NCI-H1436 (cell line): ENCODE data around the gene SUGCT.
"Not testable (repeated sequence)": the region's sequence is repeated elsewhere in the genome, so short reads cannot be mapped to it uniquely, and the experiment has no call there.

Experiments used
- DNase-seq: peaks from one replicate; lab custom pipeline; 2025; lab: John Stamatoyannopoulos, UW

The SUGCT gene

GRCh38 chr7:40405991-40406390 lies 271.2 kb downstream of the SUGCT start:
- no peak for DNase-seq

GRCh38 chr7:40412323-40412722 lies 277.5 kb downstream of the SUGCT start:
- no peak for DNase-seq

GRCh38 chr7:40414704-40415103 lies 279.9 kb downstream of the SUGCT start:
- DNase-seq = not testable (repeated sequence)

DNA sequence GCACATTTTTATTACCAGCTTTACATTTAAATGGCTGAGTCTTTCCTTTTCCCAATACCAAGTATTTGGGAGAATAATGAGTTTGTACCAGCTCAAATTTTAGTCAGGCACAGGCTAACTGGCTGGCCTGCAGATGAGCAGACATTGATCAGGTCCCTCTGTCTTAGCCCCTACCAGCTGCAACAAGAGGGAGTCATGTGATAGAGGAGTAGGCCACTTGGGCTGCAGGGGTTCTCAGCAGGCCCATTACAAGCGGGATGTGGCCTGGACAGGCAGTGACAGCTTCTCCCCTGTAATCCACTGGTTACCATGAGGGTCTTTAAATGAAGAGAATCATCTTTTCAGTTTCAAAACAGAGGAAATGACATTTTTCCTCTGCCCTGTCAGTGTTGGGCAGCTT lies 283.6 kb downstream of the SUGCT start:
- no peak for DNase-seq

DNA sequence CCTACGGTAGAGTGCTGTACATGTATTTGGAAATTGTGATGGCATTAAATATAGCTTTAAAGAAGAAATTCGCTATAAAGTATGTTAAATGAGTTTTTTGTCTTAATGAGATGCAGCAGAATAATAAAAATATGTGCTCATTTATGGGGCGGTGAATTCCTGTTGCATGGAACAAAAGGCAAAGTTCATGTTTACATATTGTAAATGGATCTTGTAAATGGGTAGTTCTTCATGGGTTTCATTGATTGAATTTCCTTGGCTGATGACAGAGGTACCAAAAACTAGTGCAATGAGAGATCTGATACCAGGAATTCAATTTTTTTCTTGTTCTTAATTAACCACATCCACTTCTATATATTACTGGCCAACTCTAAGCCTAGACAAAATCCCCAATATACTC lies 284.2 kb downstream of the SUGCT start:
- DNase-seq = no peak

DNA sequence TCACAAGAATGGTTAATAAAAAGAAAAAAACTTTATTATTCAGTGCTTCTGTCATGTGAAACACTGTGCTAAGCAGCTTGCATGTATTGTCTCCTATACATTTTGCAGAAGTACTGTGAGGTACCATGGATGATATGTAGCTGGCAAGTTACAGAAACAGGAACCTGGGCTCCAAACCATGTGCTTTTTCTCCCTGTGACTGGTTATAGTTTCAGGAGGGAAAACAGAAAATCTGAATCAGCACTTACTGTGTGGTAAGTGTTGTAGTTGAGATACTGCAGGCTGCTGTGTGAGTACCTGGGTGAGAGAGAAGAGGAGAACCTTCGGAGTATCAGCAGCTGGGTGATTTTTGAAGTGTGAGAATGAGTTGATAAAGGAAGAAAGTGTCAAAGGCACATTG lies 285.0 kb downstream of the SUGCT start:
- no peak for DNase-seq

GRCh38 chr7:40421433-40421832 lies 286.6 kb downstream of the SUGCT start:
- no peak for DNase-seq

DNA sequence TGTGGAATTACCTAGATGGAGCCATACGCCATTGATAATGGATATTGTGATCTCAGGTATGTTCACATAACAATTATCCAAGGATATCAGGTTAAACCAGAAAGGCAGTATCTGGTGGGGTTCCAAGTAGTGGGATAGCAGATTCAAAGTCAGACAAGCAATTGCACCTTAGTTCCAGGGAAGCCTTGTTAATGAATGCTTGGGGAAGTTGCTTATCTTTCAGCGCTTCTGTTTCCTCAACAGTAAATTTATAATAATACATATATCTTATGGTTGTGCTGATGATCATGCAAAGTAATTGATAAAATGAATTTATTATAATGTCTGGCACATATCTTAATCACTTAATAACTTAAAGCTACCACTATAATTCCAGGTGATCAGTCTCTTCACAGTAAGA lies 290.9 kb downstream of the SUGCT start:
- DNase-seq = no peak

DNA sequence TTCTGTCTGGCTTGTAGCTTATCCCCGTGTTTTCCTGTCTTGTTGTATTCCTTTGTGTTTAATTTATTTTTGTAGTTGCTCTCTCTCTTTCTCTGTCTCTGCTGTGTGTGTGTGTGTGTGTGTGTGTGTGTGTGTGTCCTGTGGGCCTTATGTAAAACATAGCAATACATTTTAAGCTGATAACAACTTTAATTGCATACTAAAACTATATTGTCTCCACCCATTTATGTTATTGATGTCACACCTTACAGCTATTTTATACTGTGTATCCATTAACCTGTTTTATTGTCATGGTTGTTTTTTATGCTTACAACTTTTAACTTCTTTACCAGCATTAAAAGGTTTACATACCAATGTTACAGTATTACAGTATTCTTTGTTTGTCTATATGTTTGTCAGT lies 293.6 kb downstream of the SUGCT start:
- DNase-seq = no peak

DNA sequence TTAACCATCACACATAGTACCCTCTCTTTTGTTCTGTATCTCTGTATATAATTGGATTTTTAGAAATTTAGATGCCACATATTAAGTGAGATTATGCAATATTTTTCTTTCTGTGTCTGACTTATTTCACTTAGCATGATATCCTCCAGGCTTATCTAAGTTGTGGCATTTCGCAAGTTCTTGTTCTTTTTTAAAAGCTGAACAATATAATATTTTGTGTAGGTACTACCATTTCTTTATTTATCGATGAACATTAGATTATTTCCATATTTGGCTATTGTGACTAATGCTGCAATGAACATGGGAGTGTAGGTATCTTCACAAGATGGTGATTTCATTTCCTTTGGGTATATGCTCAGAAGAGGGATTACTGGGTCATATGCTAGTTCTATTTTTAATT lies 295.0 kb downstream of the SUGCT start:
- no peak for DNase-seq

GRCh38 chr7:40432046-40432445 lies 297.2 kb downstream of the SUGCT start:
- no peak for DNase-seq

- no peak for DNase-seq
Measured at GRCh38 chr7:40436710-40437109, 301.9 kb downstream of the SUGCT start.

GRCh38 chr7:40437498-40437897 lies 302.7 kb downstream of the SUGCT start:
- no peak for DNase-seq

GRCh38 chr7:40437936-40438634 lies 303.3 kb downstream of the SUGCT start:
- no peak for DNase-seq

GRCh38 chr7:40439686-40440085 lies 304.9 kb downstream of the SUGCT start:
- no peak for DNase-seq

DNA sequence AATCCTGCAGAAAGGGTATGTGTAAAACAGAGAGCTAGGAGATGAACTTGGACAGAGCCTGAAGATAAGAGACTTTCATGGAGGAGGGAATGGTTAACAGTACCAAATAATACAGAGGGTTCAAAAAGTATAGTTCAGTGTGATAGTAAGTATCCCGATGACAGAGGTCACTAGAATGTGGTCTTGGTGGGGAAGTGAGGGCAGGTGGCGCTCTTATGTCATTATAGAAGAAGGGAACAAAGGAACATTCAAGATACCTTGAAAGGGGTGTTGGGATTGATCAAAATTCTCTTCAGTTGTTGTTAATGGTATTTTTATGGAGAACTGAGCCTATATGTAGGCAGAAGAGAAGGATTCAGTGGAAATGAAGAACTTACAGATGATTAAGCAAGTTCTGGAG lies 312.5 kb downstream of the SUGCT start:
- DNase-seq = no peak

DNA sequence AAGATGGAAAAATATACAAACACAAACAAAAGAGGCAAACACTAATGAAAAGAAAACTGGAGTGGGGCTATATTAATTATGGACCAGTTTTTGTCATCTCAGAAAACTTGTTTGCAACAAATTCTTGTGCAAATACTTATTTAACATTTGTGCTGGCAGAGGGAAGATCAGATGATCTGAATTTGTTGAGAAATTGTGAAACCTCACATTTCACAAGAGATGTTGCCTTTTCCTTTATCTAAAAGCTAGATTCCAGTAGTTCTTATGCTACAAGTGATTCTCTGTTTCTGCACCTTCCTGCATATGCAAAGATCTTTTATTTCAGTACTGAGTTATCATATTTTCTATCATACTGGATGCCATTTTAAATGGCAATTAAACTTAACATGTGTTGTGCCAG lies 320.7 kb downstream of the SUGCT start:
- DNase-seq = no peak

DNA sequence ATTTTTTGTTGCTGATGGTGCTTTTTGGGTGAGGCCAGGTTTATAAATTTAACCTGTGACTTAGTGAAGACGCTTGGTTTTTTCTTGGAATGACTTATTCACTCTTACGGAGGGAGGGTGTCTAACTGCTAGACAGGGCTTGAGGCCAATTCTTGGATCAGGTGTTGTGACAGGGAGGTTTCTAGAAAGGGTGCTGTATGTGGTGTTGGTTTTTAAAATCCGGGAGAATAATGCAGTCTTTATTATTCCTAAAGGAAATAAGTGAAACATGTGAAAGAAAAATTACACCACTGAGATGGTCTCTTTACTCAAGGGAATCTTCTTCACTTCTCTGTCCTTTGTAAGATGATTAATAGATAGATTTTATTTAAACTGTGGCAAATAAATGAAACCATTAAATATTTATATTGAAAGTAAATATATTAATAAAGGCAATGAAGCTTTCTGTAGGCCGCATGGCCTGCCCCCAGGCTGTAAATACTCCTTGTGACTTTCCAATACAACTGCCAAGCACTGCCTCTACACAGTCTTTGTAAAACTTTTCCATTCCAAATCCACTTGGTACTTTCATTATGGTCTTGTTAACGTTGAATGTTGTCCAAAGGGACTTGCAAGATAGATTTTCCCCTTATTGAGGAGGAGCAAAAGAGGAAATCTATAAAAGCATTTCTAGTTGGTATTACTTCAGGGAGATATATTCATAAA lies 323.1 kb downstream of the SUGCT start:
- no peak for DNase-seq

DNA sequence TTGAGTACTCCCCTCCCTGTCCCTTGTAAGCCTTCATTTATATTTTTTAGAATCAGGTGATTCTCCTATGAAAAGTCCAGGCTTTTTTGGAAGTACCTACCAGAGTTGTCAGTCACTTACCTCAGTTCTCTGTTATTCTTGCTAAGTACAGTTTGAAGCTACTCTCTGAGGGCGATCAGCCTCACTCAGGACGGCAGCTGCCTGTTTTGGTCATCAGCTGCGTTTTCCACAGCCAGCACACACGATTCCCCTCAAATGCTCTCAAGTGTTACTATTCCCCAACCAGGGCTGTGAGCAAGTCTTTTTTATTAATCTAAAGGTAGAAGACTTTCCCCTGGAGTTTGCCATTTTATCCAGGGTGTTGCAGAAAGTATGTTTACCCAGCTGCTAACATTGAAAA lies 328.6 kb downstream of the SUGCT start:
- no peak for DNase-seq

DNA sequence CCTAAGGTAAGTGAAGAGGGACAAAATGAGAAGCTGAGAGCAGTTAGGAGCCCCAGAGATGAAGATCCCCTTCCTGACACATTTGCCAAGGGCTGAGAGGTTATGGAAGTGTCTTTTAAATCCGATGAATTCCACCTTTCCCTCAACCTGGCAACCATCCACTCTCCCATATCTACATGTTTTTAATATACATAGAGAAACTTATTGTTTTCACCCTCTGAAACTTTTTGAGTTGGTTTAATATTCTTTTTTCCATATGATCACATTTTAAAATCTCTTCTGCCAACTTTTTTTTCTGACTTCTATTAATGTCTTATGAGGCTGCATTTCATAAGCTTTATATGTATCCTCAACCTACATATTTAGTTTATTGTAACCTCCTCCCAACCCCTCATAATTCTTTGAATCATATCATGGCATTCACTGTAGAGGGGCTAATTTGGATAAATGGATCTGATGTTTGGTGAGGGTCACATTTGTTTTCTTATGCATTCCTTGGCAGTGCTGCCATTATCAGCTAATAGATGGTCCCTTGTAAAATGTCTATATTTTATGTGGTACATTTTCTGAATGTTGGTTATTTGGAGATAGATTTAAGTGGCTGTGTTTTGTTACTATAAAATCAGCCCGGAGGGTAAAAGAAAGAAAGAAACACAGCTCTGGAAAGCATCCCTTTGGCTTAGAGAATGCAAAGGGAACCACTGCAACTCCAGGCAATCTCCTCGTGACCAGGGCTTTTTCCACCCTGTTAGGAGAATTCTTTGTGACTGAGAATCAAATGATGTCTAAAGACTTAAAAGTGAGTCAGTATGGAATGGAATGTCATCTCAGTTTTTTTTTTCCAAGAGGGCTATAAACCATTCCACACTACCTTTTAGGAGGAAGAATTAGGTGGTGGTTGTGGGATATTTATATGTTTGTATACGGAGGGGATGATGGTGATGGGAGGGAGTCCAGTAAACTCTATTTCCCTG lies 334.4 kb downstream of the SUGCT start:
- no peak for DNase-seq

GRCh38 chr7:40470091-40470592 lies 335.3 kb downstream of the SUGCT start:
- DNase-seq = no peak

DNA sequence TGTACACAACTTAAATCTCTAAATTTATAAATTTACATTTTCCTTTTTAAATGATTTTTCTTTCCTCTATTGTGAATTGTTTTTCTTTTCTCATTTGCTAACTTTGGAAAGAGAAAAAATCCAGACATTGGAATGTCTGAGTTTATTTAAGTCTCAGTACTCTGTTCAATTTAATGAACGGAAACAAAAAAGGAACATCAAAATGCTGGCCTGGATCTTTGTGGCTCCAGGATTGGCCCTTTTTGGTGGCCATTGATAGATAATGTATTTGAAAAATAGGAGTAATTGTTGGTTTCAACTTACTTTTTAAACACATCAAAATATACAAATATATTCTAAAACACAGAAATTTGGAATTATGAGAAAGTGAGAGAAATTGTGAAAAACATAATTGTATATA lies 336.0 kb downstream of the SUGCT start:
- no peak for DNase-seq

DNA sequence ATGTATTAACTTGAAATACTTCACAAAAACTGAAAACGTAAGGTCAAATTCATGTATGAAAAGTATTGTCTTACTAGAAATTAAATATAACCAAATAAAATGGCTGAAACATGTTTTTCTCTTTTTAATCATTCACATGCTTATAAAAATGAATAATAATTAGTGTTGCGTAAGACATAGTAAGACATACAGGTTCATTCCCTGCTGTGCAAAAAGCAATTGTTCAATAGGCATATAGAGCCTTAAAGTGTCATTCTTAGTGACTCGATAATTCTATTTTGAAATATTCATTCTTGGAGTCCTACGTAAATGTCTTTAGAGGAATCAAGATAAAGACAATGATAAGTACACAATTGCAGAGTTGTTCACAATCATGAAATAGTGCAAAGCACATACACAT lies 337.1 kb downstream of the SUGCT start:
- no peak for DNase-seq
